CD4-positive, alpha-beta memory T cell (primary cell): ENCODE measurements around the gene GAS2L1. TPM values are rescaled to one million over a fixed set of nuclear protein-coding genes. Genes with fewer than 3 reads are reported as not detected.

Source experiments
- CTCF ChIA-PET: fragments of 350-600 bp; sonication (Branson Sonifier 250); formaldehyde crosslinking; loops from one replicate; lab custom pipeline; 2021; ENCODE audit warnings: inconsistent platforms; ENCODE audit not compliant: partially characterized antibody; lab: Charles Lee
- POLR2A ChIA-PET: fragments of 350-600 bp; sonication (Branson Sonifier 250); formaldehyde crosslinking; loops from one replicate; lab custom pipeline; 2021; ENCODE audit not compliant: partially characterized antibody; lab: Charles Lee
- DNase-seq, 5 donors: peaks; one replicate each; pipeline versions ENCODE4 v3.0.0 to v3.0.0-alpha.2; 2020 to 2022; ENCODE audit warnings: mixed read lengths in 1 of 5
- H3K27ac ChIP-seq: one replicate; pipeline ENCODE4 v1.7.0; 2013; ENCODE audit warnings: low read depth, low read length
- H3K27me3 ChIP-seq: 2 replicates; pipeline ENCODE4 v1.7.0; 2013; ENCODE audit warnings: mild to moderate bottlenecking, low read length, moderate library complexity; ENCODE audit not compliant: insufficient read depth
- H3K36me3 ChIP-seq: 2 replicates; pipeline ENCODE4 v1.7.0; 2013; ENCODE audit warnings: mild to moderate bottlenecking, low read length, moderate library complexity; ENCODE audit not compliant: insufficient read depth
- H3K4me1 ChIP-seq: 2 replicates; pipeline ENCODE4 v1.7.0; 2013; ENCODE audit warnings: mild to moderate bottlenecking, low read length, moderate library complexity; ENCODE audit not compliant: insufficient read depth
- H3K4me3 ChIP-seq, 2 donors: one replicate each; pipeline ENCODE4 v1.7.0; 2013; ENCODE audit warnings: low read length in 2 of 2, mild to moderate bottlenecking in 1 of 2
- H3K9me3 ChIP-seq, 2 donors: one replicate each; pipeline ENCODE4 v1.7.0; 2013; ENCODE audit warnings: low read length in 2 of 2, control low read depth in 1 of 2; ENCODE audit not compliant: control insufficient read depth in 1 of 2
- H3K27ac Mint-ChIP-seq, 7 donors: one replicate each; pipeline ENCODE4 v1.8.0; 2020 to 2021; ENCODE audit warnings: mixed read lengths in 7 of 7, mild to moderate bottlenecking in 6 of 7, inconsistent platforms in 3 of 7, moderate library complexity in 3 of 7
- H3K27me3 Mint-ChIP-seq, 2 donors: one replicate each; pipeline ENCODE4 v1.8.0; 2020 to 2021; ENCODE audit warnings: mixed read lengths in 2 of 2
- H3K36me3 Mint-ChIP-seq, 2 donors: one replicate each; pipeline ENCODE4 v1.8.0; 2020 to 2021; ENCODE audit warnings: mixed read lengths in 2 of 2, inconsistent platforms in 1 of 2, mild to moderate bottlenecking in 1 of 2
- H3K4me1 Mint-ChIP-seq, 4 donors: one replicate each; pipeline ENCODE4 v1.8.0; 2020 to 2021; ENCODE audit warnings: mixed read lengths in 4 of 4, mild to moderate bottlenecking in 1 of 4
- H3K4me3 Mint-ChIP-seq, 8 donors: one replicate each; pipeline ENCODE4 v1.8.0; 2020 to 2021; ENCODE audit warnings: mixed read lengths in 8 of 8, mild to moderate bottlenecking in 7 of 8, moderate library complexity in 6 of 8, inconsistent platforms in 3 of 8
- H3K9me3 Mint-ChIP-seq, 8 donors: one replicate each; pipeline ENCODE4 v1.8.0; 2020 to 2021; ENCODE audit warnings: mixed read lengths in 8 of 8, mild to moderate bottlenecking in 5 of 8, inconsistent platforms in 3 of 8, moderate library complexity in 1 of 8
- intact Hi-C: fragments of 100-400 bp; cut with micrococcal nuclease; formaldehyde crosslinking; loops from one replicate; pipeline ENCODE4 v1.15.1; 2023
- polyA plus RNA-seq, 2 donors: library from polyadenylated mRNA; unstranded; fragments of 300-500 nt; fragmentation: Illumina TruSeq; gene quantifications; one replicate each; pipeline ENCODE4 v1.2.3, GENCODE V29; 2021
- total RNA-seq, 2 experiments: library from RNA; stranded (reverse); gene quantifications; one replicate each; pipeline ENCODE4 v1.2.3, GENCODE V29; 2021

The GAS2L1 gene
- total and polyA plus RNA-seq, 4 experiments from 2014 or later: 0.47 to 1.2 (median 0.85) TPM

- H3K27ac ChIP-seq: no peak overlapping the region
These were observed 22.4 kb downstream of the GAS2L1 start for GRCh38 chr22:29328566-29329500.

GRCh38 chr22:29329581-29329980, 23.1 kb downstream of the GAS2L1 start:
- ChIA-PET CTCF (no interaction called here), POLR2A (no interaction called here)
- Histone ChIP-seq H3K27ac (no peak overlapping the region), H3K36me3 (peaks cover 33% of the 10 kb centered on the region), H3K9me3 (no peaks in the 10 kb centered on the region), H3K27me3 (no peaks in the 10 kb centered on the region), H3K4me3 (no peak overlapping the region), H3K4me1 (no peaks in the 10 kb centered on the region)
- no peaks in the 10 kb centered on the region for H3K27me3 Mint-ChIP-seq
- no peaks in the 10 kb centered on the region for H3K4me1 Mint-ChIP-seq
- no peaks in the 10 kb centered on the region for H3K9me3 Mint-ChIP-seq
- intact Hi-C loops: no loop called here
- no peak for DNase-seq
- peak overlapping the region in 1 of 7 donors; percentile 15 for H3K27ac Mint-ChIP-seq
- H3K4me3 Mint-ChIP-seq: no peak overlapping the region
- H3K36me3 Mint-ChIP-seq: peaks cover 9 to 45% of the 10 kb centered on the region in 2 donors

More at GRCh38 chr22:29328566-29329500, 22.4 kb downstream of the GAS2L1 start:
- Mint-ChIP-seq H3K27ac (no peak overlapping the region), H3K4me3 (no peak overlapping the region), H3K4me1 (no peaks in the 10 kb centered on the region), H3K36me3 (peaks cover 9 to 42% of the 10 kb centered on the region in 2 donors), H3K27me3 (no peaks in the 10 kb centered on the region), H3K9me3 (no peaks in the 10 kb centered on the region)
- peaks cover 31% of the 10 kb centered on the region for H3K36me3 ChIP-seq
- no peak for DNase-seq
- H3K4me1 ChIP-seq: no peaks in the 10 kb centered on the region
- ChIA-PET POLR2A (no interaction called here), CTCF (no interaction called here)
- intact Hi-C loops: no loop called here
- no peak overlapping the region for H3K4me3 ChIP-seq
- H3K27me3 ChIP-seq: no peaks in the 10 kb centered on the region
- no peaks in the 10 kb centered on the region for H3K9me3 ChIP-seq

- ChIA-PET CTCF (no interaction called here), POLR2A (no interaction called here)
- Histone ChIP-seq H3K4me1 (no peaks in the 10 kb centered on the region), H3K36me3 (peaks cover 37% of the 10 kb centered on the region), H3K9me3 (no peaks in the 10 kb centered on the region), H3K27me3 (no peaks in the 10 kb centered on the region), H3K4me3 (no peak overlapping the region), H3K27ac (no peak overlapping the region)
- Mint-ChIP-seq H3K4me3 (no peak overlapping the region), H3K36me3 (peaks cover 9 to 50% of the 10 kb centered on the region in 2 donors), H3K9me3 (no peaks in the 10 kb centered on the region), H3K27me3 (no peaks in the 10 kb centered on the region), H3K27ac (no peak overlapping the region), H3K4me1 (no peaks in the 10 kb centered on the region)
- intact Hi-C loops: no loop called here
- no peak for DNase-seq
These were observed 23.8 kb downstream of the GAS2L1 start for GRCh38 chr22:29330291-29330690.

GRCh38 chr22:29330753-29331152, 24.3 kb downstream of the GAS2L1 start:
- H3K36me3 ChIP-seq: peaks cover 37% of the 10 kb centered on the region
- H3K9me3 ChIP-seq: no peaks in the 10 kb centered on the region
- Mint-ChIP-seq H3K27ac (no peak overlapping the region), H3K4me3 (no peak overlapping the region), H3K9me3 (no peaks in the 10 kb centered on the region), H3K36me3 (peaks cover 9 to 55% of the 10 kb centered on the region in 2 donors), H3K27me3 (no peaks in the 10 kb centered on the region), H3K4me1 (no peaks in the 10 kb centered on the region)
- CTCF ChIA-PET: no interaction called here
- POLR2A ChIA-PET: no interaction called here
- H3K27ac ChIP-seq: no peak overlapping the region
- H3K4me1 ChIP-seq: no peaks in the 10 kb centered on the region
- no peaks in the 10 kb centered on the region for H3K27me3 ChIP-seq
- no peak overlapping the region for H3K4me3 ChIP-seq
- no peak for DNase-seq
- intact Hi-C loops: no loop called here

- no peaks in the 10 kb centered on the region for H3K9me3 ChIP-seq
- intact Hi-C loops: no loop called here
These were observed 24.8 kb downstream of the GAS2L1 start for GRCh38 chr22:29331213-29331612.

GRCh38 chr22:29331658-29332300, 25.3 kb downstream of the GAS2L1 start:
- H3K4me1 ChIP-seq: no peaks in the 10 kb centered on the region
- POLR2A ChIA-PET: no interaction called here
- H3K27ac ChIP-seq: no peak overlapping the region
- H3K4me3 ChIP-seq: no peak overlapping the region
- H3K4me3 Mint-ChIP-seq: no peak overlapping the region
- intact Hi-C loops: no loop called here
- peaks cover 0 to 2% (median 0%) of the 10 kb centered on the region in 8 donors for H3K9me3 Mint-ChIP-seq
- peaks cover 14 to 60% of the 10 kb centered on the region in 2 donors for H3K36me3 Mint-ChIP-seq
- no peak overlapping the region for H3K27ac Mint-ChIP-seq
- H3K27me3 Mint-ChIP-seq: no peaks in the 10 kb centered on the region
- DNase-seq: no peak
- CTCF ChIA-PET: no interaction called here
- no peaks in the 10 kb centered on the region for H3K9me3 ChIP-seq
- H3K4me1 Mint-ChIP-seq: no peaks in the 10 kb centered on the region
- H3K36me3 ChIP-seq: peaks cover 44% of the 10 kb centered on the region
- no peaks in the 10 kb centered on the region for H3K27me3 ChIP-seq

More at GRCh38 chr22:29331213-29331612, 24.8 kb downstream of the GAS2L1 start:
- H3K27ac Mint-ChIP-seq: no peak overlapping the region
- Histone ChIP-seq H3K36me3 (peaks cover 42% of the 10 kb centered on the region), H3K4me3 (no peak overlapping the region), H3K27me3 (no peaks in the 10 kb centered on the region), H3K4me1 (no peaks in the 10 kb centered on the region), H3K27ac (no peak overlapping the region)
- no peaks in the 10 kb centered on the region for H3K4me1 Mint-ChIP-seq
- no peak overlapping the region for H3K4me3 Mint-ChIP-seq
- no peak for DNase-seq
- POLR2A ChIA-PET: no interaction called here
- H3K36me3 Mint-ChIP-seq: peaks cover 11 to 60% of the 10 kb centered on the region in 2 donors
- H3K27me3 Mint-ChIP-seq: no peaks in the 10 kb centered on the region
- CTCF ChIA-PET: no interaction called here
- H3K9me3 Mint-ChIP-seq: peaks cover 0 to under 1% (median 0%) of the 10 kb centered on the region in 8 donors

GRCh38 chr22:29332886-29333496, 26.5 kb downstream of the GAS2L1 start:
- ChIA-PET CTCF (no interaction called here), POLR2A (no interaction called here)
- intact Hi-C loops: no loop called here
- peaks cover 17 to 68% of the 10 kb centered on the region in 2 donors for H3K36me3 Mint-ChIP-seq
- peaks cover 0 to 2% (median 0%) of the 10 kb centered on the region in 8 donors for H3K9me3 Mint-ChIP-seq
- H3K27me3 ChIP-seq: no peaks in the 10 kb centered on the region
- no peak overlapping the region for H3K27ac ChIP-seq
- H3K4me3 Mint-ChIP-seq: no peak overlapping the region
- H3K27ac Mint-ChIP-seq: peak overlapping the region in 1 of 7 donors; percentile 9
- H3K4me3 ChIP-seq: no peak overlapping the region
- H3K4me1 Mint-ChIP-seq: no peaks in the 10 kb centered on the region
- H3K27me3 Mint-ChIP-seq: no peaks in the 10 kb centered on the region
- no peak for DNase-seq
- H3K9me3 ChIP-seq: no peaks in the 10 kb centered on the region
- H3K4me1 ChIP-seq: no peaks in the 10 kb centered on the region
- peaks cover 53% of the 10 kb centered on the region for H3K36me3 ChIP-seq
